Activated CD4-positive, alpha-beta T cell treated with anti-CD3 and anti-CD28 coated beads for 4 hours (primary cell): ENCODE data around the gene ANKRD23.

ENCODE experiments used
- DNase-seq, 2 donors: peaks; one replicate each; pipeline ENCODE4 v3.0.0-alpha.2; 2020

Gene ANKRD23

GRCh38 chr2:96877042-96877451 is 33.2 kb upstream of the ANKRD23 start:
- no peak for DNase-seq

GRCh38 chr2:96876269-96877041 is 32.6 kb upstream of the ANKRD23 start:
- DNase-seq: no peak

GRCh38 chr2:96875498-96876268 is 31.9 kb upstream of the ANKRD23 start:
- DNase-seq: no peak

GRCh38 chr2:96874198-96874831 is 30.5 kb upstream of the ANKRD23 start:
- no peak for DNase-seq

GRCh38 chr2:96873651-96874096 is 29.9 kb upstream of the ANKRD23 start:
- no peak for DNase-seq

- no peak for DNase-seq
Measured at GRCh38 chr2:96872591-96873349, 28.9 kb upstream of the ANKRD23 start.

GRCh38 chr2:96870626-96871255 is 26.9 kb upstream of the ANKRD23 start:
- DNase-seq: peak; percentile 57 to 67

GRCh38 chr2:96869822-96870625 is 26.2 kb upstream of the ANKRD23 start, which contains the start of gene SEMA4C:
SEMA4C (minus strand) TSS chr2:96870080; CDS start chr2:96867886, 2,194 bp downstream.
- DNase-seq: peak; percentile 57 to 59

- DNase-seq: no peak
Measured at GRCh38 chr2:96869281-96869821, 25.5 kb upstream of the ANKRD23 start.

- peak; percentile 42 for DNase-seq
Measured at GRCh38 chr2:96868555-96869280, 24.9 kb upstream of the ANKRD23 start.

- DNase-seq: peak in 1 of 2 donors; percentile 35
Measured at GRCh38 chr2:96867756-96868554, 24.1 kb upstream of the ANKRD23 start.

- DNase-seq: no peak
Measured at GRCh38 chr2:96866986-96867755, 23.4 kb upstream of the ANKRD23 start.

- no peak for DNase-seq
Measured at GRCh38 chr2:96866586-96866985, 22.8 kb upstream of the ANKRD23 start.

- DNase-seq: no peak
Measured at GRCh38 chr2:96866149-96866548, 22.3 kb upstream of the ANKRD23 start.

GRCh38 chr2:96865654-96866053 is 21.8 kb upstream of the ANKRD23 start:
- DNase-seq: no peak

GRCh38 chr2:96864343-96865091 is 20.7 kb upstream of the ANKRD23 start:
- no peak for DNase-seq

GRCh38 chr2:96863575-96864342 is 19.9 kb upstream of the ANKRD23 start:
- no peak for DNase-seq
